NK-92 (cell line): ENCODE data around the gene CCT7.
"Not testable (repeated sequence)": the region's sequence is repeated elsewhere in the genome, so short reads cannot be mapped to it uniquely, and the experiment has no call there.

Experiments
- DNase-seq: peaks from one replicate; lab custom pipeline; 2025; ENCODE audit not compliant: unreplicated experiment; lab: John Stamatoyannopoulos, UW

The CCT7 gene

DNA sequence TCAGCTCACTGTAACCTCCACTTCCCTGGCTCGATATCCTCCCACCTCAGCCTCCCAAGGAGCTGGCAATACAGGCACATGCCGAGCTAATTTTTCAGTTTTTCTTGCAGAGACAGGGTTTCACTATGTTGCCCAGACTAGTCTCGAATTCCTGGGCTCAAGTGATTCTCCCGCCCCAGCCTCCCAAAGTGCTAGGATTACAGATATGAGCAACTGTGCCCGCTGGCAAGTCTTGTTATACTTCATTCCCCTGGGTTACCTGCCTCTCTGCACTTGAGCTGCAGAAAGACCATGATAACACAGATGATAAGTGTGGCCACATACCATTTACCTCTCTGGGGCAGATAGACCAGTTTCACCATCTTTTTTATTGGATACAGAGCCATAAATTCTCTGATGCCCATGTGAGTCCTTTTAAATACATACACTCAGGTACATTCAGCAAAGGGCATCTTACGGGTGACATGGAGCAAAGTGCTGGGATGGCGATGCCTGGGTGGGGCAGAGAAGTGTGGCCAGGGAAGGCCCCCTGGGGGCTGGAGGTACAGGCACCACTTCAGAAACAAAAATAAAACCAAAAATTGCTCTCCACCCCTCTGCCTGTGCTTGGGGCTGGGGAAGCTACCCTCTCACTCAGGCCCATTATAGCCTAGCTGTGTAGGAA, 20.4 kb downstream of the CCT7 start:
- DNase-seq = no peak

DNA sequence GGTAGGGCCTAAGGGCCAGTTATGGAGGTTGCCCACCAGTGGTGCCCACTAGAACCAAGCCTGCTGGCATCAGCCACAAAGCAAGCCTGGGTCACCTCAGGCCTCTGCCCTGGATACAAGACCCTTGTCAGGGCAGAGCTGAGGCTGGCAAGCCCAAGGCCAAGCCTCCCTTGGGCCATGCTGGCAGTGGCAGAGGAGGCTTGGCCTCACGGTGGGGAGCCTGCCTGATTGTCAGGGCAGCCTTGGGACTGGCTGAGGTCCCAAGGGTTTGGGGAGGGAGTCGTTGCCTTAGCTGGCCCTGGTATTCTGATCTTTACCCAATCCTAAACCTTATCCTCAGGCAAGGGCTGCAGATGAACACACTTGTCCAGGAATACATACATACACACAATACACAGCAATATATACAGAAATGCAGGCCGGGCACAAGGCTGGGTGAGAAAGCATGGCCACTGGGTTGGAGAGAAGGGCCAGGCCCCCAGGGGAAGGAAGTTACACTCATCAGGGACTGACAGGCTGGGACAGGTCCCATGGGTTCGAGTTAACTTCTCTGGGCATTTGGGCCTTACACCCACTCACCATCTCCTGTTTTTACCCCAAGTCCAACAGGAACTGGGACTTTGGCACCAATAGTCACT, 21.0 kb downstream of the CCT7 start:
- DNase-seq = no peak

DNA sequence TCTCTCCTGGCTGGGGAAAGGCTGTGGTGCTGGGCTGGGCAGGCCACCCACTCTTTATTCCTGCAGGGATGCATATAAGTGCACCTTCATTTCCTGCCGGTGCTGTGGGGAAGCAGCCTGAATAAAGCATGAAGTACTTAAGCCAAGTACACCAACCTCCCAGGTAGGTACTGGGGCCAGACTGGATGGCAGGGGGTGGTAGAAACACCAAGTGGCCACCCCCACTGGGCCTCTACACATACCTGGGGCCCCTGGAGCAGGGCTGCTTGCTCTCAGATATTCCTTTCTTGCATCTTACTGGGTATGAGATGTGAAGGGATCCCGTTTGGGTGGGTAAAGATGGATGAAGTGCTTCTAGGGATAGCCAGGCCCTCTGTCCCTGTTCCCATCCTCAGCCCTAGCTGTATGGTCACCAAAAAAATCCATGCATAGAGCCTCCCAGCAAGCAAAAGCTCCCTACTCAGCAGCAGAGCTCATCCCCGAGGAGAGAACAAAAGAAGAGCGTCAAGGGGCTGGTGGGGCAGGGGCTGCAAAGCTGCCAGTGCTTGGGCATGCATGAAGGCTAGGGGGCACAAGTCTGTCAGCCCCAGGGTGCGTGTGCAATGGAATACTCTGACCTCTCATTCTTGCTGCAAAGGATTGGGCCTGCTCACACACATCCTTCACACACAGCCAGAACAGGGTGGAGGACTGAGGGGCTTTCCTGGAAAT, 22.0 kb downstream of the CCT7 start:
- DNase-seq = no peak

DNA sequence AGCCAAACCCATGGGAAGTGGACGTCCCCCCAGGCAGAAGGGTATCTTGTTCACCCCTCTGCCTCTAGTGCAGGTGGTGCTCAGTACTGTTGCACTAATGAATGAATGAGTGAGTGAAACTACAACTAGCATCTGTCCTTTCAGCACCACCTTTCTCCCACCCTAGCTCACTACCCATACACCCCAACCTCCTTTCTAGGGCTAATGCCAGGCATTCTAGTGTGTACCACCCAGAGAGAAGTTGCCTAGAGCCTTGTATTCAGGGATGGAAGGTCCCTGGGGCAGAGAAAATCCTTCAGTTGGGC, 22.5 kb downstream of the CCT7 start:
- no peak for DNase-seq

DNA sequence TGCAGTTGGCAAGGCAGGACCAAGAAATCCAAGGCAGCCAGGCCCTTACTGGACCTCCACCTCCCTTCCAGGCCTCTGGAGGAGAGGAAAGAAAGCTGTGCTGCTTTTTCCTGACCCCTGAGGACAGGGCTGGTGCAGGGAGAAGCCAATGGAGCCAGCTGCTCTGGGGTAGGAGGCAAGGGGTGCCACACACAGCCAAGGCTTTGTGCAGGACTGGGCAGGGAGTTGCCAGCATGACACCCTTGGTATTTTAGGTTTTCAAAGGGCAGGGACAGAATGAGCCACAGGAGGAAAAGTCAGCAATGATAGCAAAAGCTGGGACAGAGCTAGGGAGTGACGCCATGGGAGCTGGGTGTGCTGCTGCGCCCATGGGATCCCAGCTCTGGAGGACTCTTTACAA, 22.9 kb downstream of the CCT7 start:
- no peak for DNase-seq

DNA sequence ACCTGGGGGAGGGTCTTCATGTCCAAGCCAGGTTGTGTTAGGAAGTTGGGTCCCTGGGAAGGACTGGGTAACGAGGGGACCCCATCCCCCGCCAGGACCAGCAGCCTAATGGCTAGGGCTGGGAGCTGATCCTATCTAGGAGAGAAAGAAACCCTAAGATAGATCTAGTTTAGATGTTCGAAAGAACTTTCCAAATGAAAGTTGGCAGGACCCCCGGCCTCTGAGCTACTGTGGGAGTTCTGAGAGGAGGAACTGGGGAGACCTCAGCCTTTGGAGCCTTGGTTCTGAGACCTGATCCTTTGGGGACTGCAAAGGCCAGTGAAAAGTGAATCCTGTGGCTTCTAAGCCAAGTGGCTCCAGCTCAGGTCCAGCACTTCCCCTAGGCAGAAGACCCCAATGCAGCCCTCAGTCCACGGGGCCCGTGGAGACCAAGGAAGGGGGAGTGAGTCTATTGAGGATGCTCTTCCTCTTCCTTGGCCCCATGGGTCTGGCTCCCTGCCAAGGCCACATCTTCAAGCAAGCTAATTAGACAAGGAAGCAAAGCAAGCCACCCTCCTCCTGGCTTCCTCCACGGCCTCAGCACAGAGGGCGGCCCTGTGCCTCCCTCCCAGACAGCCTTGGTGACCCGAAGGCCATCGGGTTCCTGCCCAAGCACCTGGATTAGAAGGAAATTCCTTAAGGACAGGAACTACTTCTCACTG, 23.5 kb downstream of the CCT7 start:
- no peak for DNase-seq

DNA sequence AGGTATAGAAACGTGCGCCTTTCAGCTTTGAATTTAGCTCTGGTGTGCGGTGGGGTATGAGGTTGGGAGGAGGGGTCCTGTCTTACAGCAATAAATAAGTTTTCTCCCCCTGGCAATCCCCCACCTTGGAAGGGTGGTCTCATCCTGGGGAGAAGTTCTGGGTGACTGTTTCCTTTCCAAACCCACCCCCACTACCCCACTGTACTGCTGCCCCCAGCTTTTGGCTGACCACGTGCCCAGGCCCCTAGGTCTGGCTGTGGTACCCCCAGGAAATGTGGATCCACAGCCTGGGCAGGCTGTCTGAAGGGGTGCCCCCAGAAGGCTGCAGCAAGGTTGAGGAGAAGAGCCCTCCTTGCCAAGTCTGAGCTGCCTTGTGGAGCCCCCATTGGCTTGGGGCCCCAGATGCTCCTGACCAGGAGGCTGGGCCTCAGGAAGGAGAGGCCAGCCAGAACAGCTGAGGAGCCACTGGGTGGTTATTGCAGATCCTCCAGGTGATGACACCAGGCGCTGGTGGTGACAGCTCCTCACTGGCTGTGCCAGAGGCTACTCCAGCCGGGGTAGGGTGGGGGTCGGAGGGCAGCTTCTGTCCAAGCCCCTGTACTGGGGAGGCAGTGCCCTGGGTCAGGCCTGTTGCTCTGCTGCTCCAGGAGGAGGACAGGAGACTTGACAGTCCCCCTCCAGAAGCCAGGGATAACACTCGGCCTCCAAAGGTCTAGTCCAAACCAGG, 24.2 kb downstream of the CCT7 start:
- no peak for DNase-seq

DNA sequence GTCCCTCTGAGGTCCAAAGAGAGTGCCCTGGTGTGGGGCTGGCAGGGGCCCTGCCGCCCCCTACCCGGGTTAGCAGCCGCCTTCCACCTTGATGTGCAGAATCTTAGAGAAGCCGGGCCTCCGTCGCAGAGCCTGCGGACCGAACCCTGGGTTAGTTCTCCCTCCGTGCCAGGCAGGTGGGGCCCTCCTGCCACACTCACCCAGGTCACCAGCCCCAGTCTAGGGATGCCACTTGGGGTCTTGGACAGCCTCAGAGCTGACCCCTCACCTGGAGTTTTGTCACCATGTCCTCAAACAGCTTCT, 24.8 kb downstream of the CCT7 start:
- DNase-seq = no peak

DNA sequence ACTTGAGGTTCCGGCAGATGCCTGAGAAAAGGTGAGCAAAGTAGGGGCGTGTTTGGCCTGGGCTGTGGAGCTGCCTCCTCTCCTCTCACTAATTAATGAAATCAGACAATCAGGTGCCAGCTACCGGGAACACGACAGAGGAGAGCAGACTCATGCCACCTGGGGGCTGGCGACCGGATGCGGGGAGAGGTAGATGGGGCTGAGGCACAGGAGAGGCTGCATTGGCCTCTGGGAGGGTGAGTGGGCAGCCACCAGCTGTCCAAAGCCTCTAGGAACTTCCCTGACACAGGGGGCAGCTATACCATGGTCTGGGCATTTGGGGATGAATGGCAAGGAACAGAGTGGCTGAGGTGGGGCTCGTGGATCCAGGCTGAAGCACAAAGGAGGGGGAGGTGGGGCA, 25.2 kb downstream of the CCT7 start:
- no peak for DNase-seq

DNA sequence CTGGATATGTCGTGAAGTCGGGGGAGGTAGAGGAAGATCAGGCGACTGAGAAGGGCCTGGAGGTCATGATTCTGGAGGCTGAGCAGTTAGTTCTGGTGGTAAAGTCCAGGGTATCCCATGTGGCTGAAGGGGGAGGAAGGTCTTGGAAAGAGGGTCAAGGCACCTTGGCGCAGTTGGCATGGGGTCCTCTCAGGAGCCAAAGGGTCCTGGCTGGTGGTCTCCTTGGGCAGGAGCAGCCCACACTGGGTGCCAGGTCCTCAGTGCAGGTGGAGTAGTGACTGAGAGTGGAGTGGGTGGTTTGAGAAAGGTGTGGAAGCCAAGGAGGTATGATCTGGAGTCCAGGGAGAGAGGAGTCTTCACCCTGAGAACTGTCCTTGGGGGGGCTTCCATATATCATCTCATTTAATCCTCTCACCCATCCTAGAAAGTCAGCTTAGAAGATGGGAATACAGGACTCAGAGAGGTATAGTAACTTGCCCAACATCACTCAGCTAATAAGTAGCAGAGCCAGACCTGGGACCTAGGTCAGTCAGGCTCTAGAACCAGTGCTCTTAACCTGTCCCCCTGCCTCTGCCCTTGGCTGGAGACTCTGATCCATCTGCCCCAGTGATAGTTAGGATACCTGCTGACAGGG, 25.7 kb downstream of the CCT7 start:
- no peak for DNase-seq

DNA sequence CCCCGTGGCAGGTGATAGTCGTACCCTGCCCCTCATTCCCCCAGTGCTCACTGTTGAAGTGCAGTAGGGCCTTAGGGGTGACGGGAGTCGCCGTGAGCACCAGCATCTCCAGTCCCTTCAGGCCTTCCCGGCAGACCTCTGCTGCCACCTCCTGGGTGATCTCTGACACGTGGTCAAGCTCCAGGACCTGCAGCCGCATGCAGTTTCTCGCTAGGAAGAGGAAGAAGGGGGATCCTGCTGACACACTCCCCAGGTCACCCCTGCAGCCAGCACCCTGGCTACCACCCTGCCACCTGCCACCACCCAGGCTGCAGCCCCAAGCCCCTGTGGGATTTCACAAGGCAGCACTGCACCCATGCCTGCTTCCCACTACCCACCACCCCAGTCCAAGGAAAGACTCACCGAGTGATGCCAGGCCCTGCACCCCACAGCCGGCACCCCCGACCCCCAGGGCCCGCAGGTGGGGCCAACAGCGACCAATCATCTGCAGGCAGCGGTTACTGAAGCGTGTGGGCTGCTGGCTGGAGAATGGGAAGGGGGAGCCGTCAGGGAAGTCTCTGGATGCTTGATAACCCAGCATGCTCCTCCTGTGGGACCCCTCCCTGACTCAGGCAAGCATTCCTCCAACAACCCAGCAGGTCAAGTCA, 26.4 kb downstream of the CCT7 start:
- DNase-seq = no peak

DNA sequence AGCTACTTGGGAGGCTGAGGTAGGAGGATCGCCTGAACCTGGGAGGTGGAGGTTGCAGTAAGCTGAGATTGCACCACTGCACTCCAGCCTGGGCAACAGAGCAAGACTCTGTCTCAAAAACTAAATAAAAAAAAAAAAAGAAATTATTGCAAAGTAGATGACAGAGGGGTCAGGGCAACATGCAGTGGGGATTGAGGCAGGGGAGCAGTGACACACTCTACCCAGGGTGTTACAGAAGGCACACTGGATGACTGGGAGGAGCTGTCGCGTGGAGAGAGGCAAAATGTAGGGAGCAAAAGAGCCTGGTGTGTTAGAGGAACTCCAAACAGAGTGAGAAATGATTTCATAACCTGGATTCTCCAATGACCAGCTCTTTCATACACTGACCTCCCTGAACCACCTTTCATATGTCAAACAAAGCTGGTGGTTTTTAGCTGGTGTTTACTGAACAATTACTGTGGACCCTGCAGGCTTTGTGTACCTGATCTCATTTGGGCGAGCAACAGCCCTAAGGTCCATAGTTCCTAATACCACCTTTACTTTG, 28.1 kb downstream of the CCT7 start:
- no peak for DNase-seq

DNA sequence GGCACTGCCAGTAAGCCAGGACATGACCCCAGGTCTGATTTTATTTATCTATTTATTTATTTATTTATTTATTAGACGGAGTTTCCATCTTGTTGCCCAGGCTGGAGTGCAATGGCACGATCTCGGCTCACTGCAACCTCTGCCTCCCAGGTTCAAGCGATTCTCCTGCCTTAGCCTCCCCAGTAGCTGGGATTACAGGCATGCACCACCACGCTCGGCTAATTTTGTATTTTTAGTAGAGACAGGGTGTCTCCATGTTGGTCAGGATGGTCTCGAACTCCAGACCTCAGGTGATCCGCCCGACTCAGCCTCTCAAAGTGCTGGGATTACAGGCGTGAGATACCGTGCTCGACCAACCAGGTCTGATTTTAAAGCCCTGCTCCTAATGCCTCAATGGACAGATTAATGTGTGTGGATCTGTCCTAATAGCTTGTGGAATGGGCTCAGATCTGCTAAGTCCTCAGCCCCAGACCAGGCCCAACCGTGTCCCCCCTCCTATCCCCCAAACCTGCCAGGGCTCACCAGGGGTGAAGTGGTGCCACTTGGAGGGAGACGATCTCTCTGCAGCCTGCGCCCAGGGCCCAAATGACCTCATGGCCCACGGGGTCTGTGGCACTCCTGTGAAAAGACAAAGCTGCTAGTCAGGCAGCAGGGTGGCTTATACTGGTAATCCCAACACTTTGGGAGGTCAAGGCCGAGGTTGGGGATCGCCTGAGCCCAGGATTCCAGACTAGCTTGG, 28.8 kb downstream of the CCT7 start:
- DNase-seq = not testable (repeated sequence)

DNA sequence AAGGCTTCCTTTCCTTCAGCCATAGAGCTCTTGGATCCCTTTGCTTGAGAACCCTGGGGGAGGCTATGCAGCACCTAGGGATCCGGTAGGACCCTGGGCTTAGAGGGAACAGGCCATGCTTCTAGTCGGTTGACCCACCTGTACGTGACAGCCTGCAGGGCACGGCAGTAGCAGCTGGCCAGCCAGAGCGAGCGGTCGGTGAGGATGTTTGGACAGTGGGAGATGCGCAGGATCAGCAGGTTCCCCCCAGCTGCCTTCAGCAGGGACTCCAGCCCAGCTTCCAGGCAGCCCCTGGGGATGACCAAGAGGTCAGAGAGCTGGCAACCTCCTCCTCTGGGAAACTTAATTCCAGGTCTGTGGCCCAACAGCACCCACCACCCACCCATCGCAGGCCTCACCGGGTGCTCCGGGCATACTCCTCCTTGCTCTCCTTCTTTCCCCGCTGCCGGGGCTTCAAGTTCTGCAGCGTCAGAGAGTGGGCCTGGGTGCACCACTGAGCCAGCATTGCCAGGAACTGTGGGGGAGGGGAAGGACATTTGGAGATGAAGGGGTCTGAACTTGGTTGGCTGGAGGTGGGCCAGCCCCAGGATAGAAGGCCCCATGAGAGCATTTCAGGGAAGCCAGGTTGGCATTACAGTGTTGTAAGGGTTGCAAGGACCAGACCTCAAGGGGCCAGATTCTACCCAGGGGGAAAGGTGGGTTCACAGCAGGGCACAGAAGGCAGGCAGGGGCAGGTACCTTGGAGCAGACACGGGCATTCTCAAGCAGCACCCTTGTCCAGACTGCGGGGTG, 29.6 kb downstream of the CCT7 start:
- DNase-seq = no peak

DNA sequence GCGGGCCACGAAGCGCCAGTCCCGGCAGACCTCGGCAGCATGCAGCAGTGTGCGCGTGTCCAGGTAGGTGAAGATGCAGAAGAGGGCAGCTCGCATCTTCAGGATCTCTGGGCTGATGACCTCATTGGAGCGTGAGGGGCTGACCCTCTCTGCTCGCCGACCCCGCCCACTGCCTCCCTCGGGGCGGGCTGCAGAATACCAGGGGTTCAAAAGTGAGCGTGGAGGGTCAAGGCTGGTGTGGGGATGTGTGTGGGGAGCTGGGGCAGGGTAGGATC, 30.2 kb downstream of the CCT7 start:
- no peak for DNase-seq

DNA sequence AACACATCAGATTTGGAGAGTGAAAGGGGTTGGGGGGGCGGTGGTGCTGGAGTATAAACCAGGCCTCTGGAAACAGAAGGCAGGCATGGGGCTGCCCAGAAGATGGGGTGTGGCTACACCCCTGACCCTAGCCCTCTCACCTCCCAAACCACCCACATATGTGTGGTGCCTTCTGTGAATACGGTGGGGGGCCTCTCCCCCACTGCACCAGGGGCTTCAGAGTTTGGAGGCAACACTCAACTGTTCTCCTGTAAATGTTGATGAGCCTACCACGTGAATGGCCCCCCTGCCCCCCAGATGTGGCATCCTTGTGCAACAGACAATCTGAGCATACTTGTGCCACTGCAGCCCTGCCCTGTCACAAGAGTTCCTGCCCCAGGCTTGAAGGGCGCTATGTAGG, 30.7 kb downstream of the CCT7 start:
- no peak for DNase-seq

DNA sequence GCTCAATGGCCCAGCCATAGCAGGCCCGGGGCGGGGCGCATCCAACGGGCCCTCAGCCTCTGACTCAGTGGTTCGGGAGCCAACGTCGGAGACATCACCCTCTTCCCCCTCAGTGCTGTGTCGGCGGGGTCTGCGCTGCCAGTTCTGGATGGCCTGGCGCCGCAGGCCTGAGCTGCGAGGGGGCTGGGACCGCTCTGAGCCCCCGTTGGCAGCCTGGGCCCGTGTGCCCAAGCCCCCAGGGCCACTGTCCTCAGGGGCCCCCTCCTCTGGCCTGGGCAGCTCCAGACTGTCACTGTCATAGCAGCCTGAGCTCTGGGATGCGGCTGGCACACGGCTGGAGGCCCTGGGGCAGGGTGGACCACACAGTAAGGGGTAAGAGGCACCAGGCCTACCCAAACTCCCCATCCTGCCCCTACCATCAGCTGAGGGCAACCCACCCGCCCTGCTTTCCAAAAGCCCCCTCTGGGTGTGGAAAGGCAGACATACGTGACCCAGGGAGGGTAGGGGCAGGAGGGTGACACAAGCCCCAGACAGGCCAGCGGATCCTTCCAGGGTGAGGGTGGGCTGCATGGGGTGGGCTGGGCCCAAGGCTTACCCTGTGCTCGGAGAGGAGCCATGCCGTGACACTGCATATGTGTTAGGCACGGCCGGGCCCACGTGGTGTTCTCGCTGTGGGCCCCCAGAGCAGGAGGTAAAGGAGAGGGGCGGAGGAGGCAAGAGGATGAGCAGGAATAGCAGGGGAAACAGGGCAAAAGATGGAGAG, 31.4 kb downstream of the CCT7 start:
- no peak for DNase-seq
